K562 (cell line): Measurements from ENCODE around the gene BCAS1. TPM values are rescaled to one million over a fixed set of nuclear protein-coding genes. Genes with fewer than 3 reads are reported as not detected.

ENCODE experiments used
- CBFA2T2 ChIP-seq: fragments of 450-650 bp; conservative IDR thresholded peaks from 2 replicates; pipeline ENCODE4 v1.6.1; 2017; ENCODE audit warnings: mild to moderate bottlenecking
- CBFA2T3 ChIP-seq: fragments of 450-650 bp; IDR thresholded peaks from 2 replicates; pipeline ENCODE4 v1.6.1; 2017
- CEBPG ChIP-seq, 3 experiments: fragments of 200-800 bp in 1 of 3; sonication (Bioruptor generic) in 1 of 3; sonication (generic) in 1 of 3; formaldehyde crosslinking in 1 of 3; IDR thresholded peaks in 2 of 3; conservative IDR thresholded peaks in 1 of 3; 2 replicates each; pipeline versions ENCODE4 v1.6.1 to v1.8.0; 2016 to 2022; ENCODE audit warnings: missing compliant biosample characterization in 2 of 3, missing genetic modification characterization in 2 of 3, mild to moderate bottlenecking in 1 of 3, missing genetic modification reagents in 1 of 3
- CREM ChIP-seq: IDR thresholded peaks from 2 replicates; pipeline ENCODE4 v1.6.1; 2014; ENCODE audit warnings: antibody characterized with exemption, low read depth
- KLF1 ChIP-seq: fragments of 450-650 bp; IDR thresholded peaks from 2 replicates; pipeline ENCODE4 v1.6.1; 2016; ENCODE audit warnings: missing genetic modification characterization, missing compliant biosample characterization
- POLR3A ChIP-seq: IDR thresholded peaks from 2 replicates; pipeline ENCODE4 v1.6.1; 2011; ENCODE audit warnings: borderline replicate concordance, mild to moderate bottlenecking, moderate library complexity; ENCODE audit not compliant: insufficient read length, insufficient read depth; ENCODE audit errors: extremely low read depth
- SMARCE1 ChIP-seq: fragments of 450-650 bp; IDR thresholded peaks from 2 replicates; pipeline ENCODE4 v1.7.1; 2016; ENCODE audit warnings: mild to moderate bottlenecking
- SRSF1 ChIP-seq: fragments of 200-400 bp; formaldehyde crosslinking; IDR thresholded peaks from 2 replicates; pipeline ENCODE4 v1.6.1; 2017; ENCODE audit warnings: mild to moderate bottlenecking, low read depth, low read length, moderate library complexity
- TAF9B ChIP-seq: fragments of 450-650 bp; IDR thresholded peaks from 2 replicates; pipeline ENCODE4 v1.6.1; 2018; ENCODE audit warnings: mild to moderate bottlenecking; ENCODE audit not compliant: partially characterized antibody
- ZNF121 ChIP-seq: sonication (generic); formaldehyde crosslinking; conservative IDR thresholded peaks from 2 replicates; pipeline ENCODE4 v1.8.0; 2022; ENCODE audit warnings: missing genetic modification reagents
- ZNF717 ChIP-seq: fragments of 250-450 bp; sonication (Bioruptor Pico); IDR thresholded peaks from 2 replicates; pipeline ENCODE4 v1.5.0; 2021
- ZSCAN32 ChIP-seq: fragments of 450-650 bp; formaldehyde crosslinking; IDR thresholded peaks from 2 replicates; pipeline ENCODE4 v1.4.0; 2020; ENCODE audit warnings: mild to moderate bottlenecking, moderate library complexity
- polyA plus RNA-seq, 8 experiments: library from polyadenylated mRNA; depleted of rRNA in 4 of 8; stranded (reverse) in 5 of 8; unstranded in 3 of 8; fragments of >200 nt; fragmentation: Nextera tagmentation in 2 of 8; fragmentation: Illumina TruSeq in 1 of 8; extraction: Ambion mirVana in 2 of 8; extraction: Trizol in 1 of 8; gene quantifications; 2 replicates each; pipeline versions ENCODE4 v1.2.1 to v1.2.3, GENCODE V29; 2011 to 2014; ENCODE audit warnings: inconsistent platforms in 1 of 8, missing spikeins in 1 of 8
- total RNA-seq, 7 experiments: library from RNA; depleted of rRNA in 6 of 7; stranded (reverse); fragments of >200 nt in 6 of 7; fragmentation: Illumina TruSeq in 2 of 7; extraction: Trizol in 2 of 7; gene quantifications; 2 replicates each; pipeline versions ENCODE4 v1.2.1 to v1.2.3, GENCODE V29; 2011 to 2021; ENCODE audit warnings: low replicate concordance in 1 of 7
- TF ChIP-seq, protein P1 (sequence below), 2 experiments: fragments of 450-650 bp; IDR thresholded peaks; 2 replicates each; pipeline ENCODE4 v1.6.1; 2018; ENCODE audit warnings: mild to moderate bottlenecking in 2 of 2, low read depth in 1 of 2; ENCODE audit not compliant: partially characterized antibody in 2 of 2
- TF ChIP-seq, protein P2 (sequence below): fragments of 250-450 bp; sonication (Bioruptor Pico); IDR thresholded peaks from 2 replicates; pipeline ENCODE4 v1.4.0; 2020; ENCODE audit warnings: mild to moderate bottlenecking, moderate library complexity
- TF ChIP-seq, protein P3 (sequence below): sonication (generic); formaldehyde crosslinking; IDR thresholded peaks from 2 replicates; pipeline ENCODE4 v1.8.0; 2022; ENCODE audit warnings: missing genetic modification reagents, mild to moderate bottlenecking, borderline replicate concordance

Gene BCAS1
- total and polyA plus RNA-seq, 9 of the 15 experiments (the other 6 are each of a cell fraction or from before 2014, with no cell fraction given), result 0.18 to 2.3 (median 0.93) TPM

DNA sequence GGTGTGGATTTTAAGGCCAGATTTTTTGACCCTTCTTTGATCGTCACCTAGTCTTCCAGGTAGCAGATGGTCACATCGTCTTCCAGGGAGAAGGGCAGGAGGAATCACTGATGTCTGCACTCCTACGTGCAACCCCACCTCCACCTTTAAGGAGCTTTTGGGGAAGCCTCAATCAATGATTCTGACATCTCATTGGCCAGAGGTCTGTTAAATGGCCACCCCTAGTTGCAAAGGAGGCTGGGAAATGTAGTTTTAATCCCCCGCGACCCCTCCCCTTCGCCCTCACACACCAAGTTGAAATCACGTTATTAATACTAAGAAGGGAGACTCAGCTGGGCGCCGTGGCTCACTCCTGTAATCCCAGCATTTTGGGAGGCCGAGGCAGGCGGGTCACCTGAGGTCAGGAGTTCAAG is 151.4 kb downstream of the BCAS1 start (continued):
- TF ChIP-seq ZNF121 (CRISPR knock-in tag) (peak; percentile 60; the same call in 1 of the 2 replicates), CREM (0 out of 2 replicates have a peak, but pooled peaks have one; percentile 30), POLR3A (no peak), KLF1 (tag) (no peak), ZNF717 (CRISPR knock-in tag) (no peak), CEBPG (CRISPR knock-in tag; IDR thresholded peaks at IDR 0.05) (no peak), CEBPG (tag; conservative IDR thresholded peaks at IDR 0.05 in 1 of 2, IDR thresholded peaks at IDR 0.05 in 1 of 2) (no peak), TAF9B (no peak), CBFA2T2 (no peak), CBFA2T3 (no peak), ZSCAN32 (CRISPR knock-in tag) (no peak), SRSF1 (no peak), SMARCE1 (no peak)
- TF ChIP-seq, protein P1, sequence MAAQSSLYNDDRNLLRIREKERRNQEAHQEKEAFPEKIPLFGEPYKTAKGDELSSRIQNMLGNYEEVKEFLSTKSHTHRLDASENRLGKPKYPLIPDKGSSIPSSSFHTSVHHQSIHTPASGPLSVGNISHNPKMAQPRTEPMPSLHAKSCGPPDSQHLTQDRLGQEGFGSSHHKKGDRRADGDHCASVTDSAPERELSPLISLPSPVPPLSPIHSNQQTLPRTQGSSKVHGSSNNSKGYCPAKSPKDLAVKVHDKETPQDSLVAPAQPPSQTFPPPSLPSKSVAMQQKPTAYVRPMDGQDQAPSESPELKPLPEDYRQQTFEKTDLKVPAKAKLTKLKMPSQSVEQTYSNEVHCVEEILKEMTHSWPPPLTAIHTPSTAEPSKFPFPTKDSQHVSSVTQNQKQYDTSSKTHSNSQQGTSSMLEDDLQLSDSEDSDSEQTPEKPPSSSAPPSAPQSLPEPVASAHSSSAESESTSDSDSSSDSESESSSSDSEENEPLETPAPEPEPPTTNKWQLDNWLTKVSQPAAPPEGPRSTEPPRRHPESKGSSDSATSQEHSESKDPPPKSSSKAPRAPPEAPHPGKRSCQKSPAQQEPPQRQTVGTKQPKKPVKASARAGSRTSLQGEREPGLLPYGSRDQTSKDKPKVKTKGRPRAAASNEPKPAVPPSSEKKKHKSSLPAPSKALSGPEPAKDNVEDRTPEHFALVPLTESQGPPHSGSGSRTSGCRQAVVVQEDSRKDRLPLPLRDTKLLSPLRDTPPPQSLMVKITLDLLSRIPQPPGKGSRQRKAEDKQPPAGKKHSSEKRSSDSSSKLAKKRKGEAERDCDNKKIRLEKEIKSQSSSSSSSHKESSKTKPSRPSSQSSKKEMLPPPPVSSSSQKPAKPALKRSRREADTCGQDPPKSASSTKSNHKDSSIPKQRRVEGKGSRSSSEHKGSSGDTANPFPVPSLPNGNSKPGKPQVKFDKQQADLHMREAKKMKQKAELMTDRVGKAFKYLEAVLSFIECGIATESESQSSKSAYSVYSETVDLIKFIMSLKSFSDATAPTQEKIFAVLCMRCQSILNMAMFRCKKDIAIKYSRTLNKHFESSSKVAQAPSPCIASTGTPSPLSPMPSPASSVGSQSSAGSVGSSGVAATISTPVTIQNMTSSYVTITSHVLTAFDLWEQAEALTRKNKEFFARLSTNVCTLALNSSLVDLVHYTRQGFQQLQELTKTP (IDR thresholded peaks at IDR 0.05; ENCODE audit: low read depth in 1 of 2, partially characterized antibody in 2 of 2), result peak in 1 of 2 experiments; percentile 72
- TF ChIP-seq, protein P2, sequence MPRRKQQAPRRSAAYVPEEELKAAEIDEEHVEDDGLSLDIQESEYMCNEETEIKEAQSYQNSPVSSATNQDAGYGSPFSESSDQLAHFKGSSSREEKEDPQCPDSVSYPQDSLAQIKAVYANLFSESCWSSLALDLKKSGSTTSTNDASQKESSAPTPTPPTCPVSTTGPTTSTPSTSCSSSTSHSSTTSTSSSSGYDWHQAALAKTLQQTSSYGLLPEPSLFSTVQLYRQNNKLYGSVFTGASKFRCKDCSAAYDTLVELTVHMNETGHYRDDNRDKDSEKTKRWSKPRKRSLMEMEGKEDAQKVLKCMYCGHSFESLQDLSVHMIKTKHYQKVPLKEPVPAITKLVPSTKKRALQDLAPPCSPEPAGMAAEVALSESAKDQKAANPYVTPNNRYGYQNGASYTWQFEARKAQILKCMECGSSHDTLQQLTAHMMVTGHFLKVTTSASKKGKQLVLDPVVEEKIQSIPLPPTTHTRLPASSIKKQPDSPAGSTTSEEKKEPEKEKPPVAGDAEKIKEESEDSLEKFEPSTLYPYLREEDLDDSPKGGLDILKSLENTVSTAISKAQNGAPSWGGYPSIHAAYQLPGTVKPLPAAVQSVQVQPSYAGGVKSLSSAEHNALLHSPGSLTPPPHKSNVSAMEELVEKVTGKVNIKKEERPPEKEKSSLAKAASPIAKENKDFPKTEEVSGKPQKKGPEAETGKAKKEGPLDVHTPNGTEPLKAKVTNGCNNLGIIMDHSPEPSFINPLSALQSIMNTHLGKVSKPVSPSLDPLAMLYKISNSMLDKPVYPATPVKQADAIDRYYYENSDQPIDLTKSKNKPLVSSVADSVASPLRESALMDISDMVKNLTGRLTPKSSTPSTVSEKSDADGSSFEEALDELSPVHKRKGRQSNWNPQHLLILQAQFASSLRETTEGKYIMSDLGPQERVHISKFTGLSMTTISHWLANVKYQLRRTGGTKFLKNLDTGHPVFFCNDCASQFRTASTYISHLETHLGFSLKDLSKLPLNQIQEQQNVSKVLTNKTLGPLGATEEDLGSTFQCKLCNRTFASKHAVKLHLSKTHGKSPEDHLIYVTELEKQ, result no peak
- TF ChIP-seq, protein P3, sequence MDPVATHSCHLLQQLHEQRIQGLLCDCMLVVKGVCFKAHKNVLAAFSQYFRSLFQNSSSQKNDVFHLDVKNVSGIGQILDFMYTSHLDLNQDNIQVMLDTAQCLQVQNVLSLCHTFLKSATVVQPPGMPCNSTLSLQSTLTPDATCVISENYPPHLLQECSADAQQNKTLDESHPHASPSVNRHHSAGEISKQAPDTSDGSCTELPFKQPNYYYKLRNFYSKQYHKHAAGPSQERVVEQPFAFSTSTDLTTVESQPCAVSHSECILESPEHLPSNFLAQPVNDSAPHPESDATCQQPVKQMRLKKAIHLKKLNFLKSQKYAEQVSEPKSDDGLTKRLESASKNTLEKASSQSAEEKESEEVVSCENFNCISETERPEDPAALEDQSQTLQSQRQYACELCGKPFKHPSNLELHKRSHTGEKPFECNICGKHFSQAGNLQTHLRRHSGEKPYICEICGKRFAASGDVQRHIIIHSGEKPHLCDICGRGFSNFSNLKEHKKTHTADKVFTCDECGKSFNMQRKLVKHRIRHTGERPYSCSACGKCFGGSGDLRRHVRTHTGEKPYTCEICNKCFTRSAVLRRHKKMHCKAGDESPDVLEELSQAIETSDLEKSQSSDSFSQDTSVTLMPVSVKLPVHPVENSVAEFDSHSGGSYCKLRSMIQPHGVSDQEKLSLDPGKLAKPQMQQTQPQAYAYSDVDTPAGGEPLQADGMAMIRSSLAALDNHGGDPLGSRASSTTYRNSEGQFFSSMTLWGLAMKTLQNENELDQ (CRISPR knock-in tag), result no peak
